Measurements from ENCODE around the gene VTI1B.
"Not testable (repeated sequence)": the region's sequence is repeated elsewhere in the genome, so short reads cannot be mapped to it uniquely, and the experiment has no call there.

Gene VTI1B

GRCh38 chr14:67602076-67602475 is 72.4 kb downstream of the VTI1B start:
- no peak for DNase-seq (ENCODE audit: low read depth)
- TF ChIP-seq, protein P1, sequence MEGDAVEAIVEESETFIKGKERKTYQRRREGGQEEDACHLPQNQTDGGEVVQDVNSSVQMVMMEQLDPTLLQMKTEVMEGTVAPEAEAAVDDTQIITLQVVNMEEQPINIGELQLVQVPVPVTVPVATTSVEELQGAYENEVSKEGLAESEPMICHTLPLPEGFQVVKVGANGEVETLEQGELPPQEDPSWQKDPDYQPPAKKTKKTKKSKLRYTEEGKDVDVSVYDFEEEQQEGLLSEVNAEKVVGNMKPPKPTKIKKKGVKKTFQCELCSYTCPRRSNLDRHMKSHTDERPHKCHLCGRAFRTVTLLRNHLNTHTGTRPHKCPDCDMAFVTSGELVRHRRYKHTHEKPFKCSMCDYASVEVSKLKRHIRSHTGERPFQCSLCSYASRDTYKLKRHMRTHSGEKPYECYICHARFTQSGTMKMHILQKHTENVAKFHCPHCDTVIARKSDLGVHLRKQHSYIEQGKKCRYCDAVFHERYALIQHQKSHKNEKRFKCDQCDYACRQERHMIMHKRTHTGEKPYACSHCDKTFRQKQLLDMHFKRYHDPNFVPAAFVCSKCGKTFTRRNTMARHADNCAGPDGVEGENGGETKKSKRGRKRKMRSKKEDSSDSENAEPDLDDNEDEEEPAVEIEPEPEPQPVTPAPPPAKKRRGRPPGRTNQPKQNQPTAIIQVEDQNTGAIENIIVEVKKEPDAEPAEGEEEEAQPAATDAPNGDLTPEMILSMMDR (IDR thresholded peaks at IDR 0.05; ENCODE audit: low read depth, low read length, missing control alignments), result no peak
- no peak overlapping the region for H3K4me3 ChIP-seq (ENCODE audit: low read depth, low read length)

- not testable (repeated sequence) for DNase-seq (ENCODE audit: low read depth)
- H3K4me3 ChIP-seq (ENCODE audit: low read depth, low read length), result peak overlapping the region; percentile 81
These were observed 73.9 kb downstream of the VTI1B start for GRCh38 chr14:67600562-67600974.

- TF ChIP-seq, protein P1 (IDR thresholded peaks at IDR 0.05; ENCODE audit: low read depth, low read length, missing control alignments), result peak; percentile 66
- H3K4me3 ChIP-seq (ENCODE audit: low read depth, low read length), result peak within 1 kb of the TSS; percentile 81
- DNase-seq (ENCODE audit: low read depth), result peak; percentile 76
These were observed 74.5 kb downstream of the VTI1B start, which contains the start of gene PIGH for GRCh38 chr14:67599698-67600561. Gene PIGH (minus strand): TSS chr14:67600268. CDS start chr14:67600203, 65 bp downstream.

Measured in GM12864 (cell line).